HepG2 (cell line): ENCODE results near the gene PCSK2. TPM values are rescaled to one million over a fixed set of nuclear protein-coding genes. Genes with fewer than 3 reads are reported as not detected.

ENCODE experiments used
- ATAC-seq: fragments of 200-7000 bp; cut with Tn5 transposase; 3 replicates; pipeline ENCODE4 v1.9.1; 2020; ENCODE audit warnings: mild to moderate bottlenecking, moderate library complexity
- BruUV-seq: library from RNA; stranded (reverse); fragments of 400-500 nt; replicated peaks from 2 replicates; lab custom pipeline; 2021; lab: Mats Ljungman, UMichigan
- CTCF ChIA-PET: fragments of 300-600 bp; formaldehyde crosslinking; extraction: SDS; loops from one replicate; lab custom pipeline; 2021; ENCODE audit warnings: low total read pairs, inconsistent platforms, low intra/inter-chr PET ratio; lab: Yijun Ruan, JAX
- POLR2A ChIA-PET: fragments of 350-600 bp; sonication (Branson Sonifier 250); formaldehyde crosslinking; loops from one replicate; lab custom pipeline; 2020; ENCODE audit warnings: antibody characterized with exemption, inconsistent platforms; lab: Yijun Ruan, JAX
- DNase-seq: peaks from one replicate; pipeline ENCODE4 v3.0.0-alpha.2; 2015; ENCODE audit warnings: low spot score
- FAIRE-seq: peaks from 3 replicates; lab custom pipeline; 2011; peaks lifted over from hg19 to GRCh38; lab: Jason Lieb, UNC
- H2AFZ ChIP-seq: one replicate; pipeline ENCODE4 v1.6.1; 2011; ENCODE audit warnings: low read length, inconsistent platforms
- H3K27ac ChIP-seq: fragments of 300-600 bp; 3 replicates; pipeline ENCODE4 v1.8.0; 2011; ENCODE audit warnings: mixed run types, mild to moderate bottlenecking, mixed read lengths, low read length, inconsistent platforms; ENCODE audit not compliant: insufficient read depth; ENCODE audit errors: extremely low read length
- H3K27me3 ChIP-seq, 2 experiments: fragments of 200-600 bp in 1 of 2; 2 replicates in 1 of 2; 3 replicates in 1 of 2; pipeline versions ENCODE4 v1.6.0 to v1.8.0; 2011; ENCODE audit warnings: low read length in 2 of 2, mild to moderate bottlenecking in 2 of 2, moderate library complexity in 2 of 2, inconsistent platforms in 1 of 2; ENCODE audit not compliant: insufficient read depth in 2 of 2, control insufficient read depth in 1 of 2
- H3K36me3 ChIP-seq, 2 experiments: fragments of 200-600 bp in 1 of 2; replicated peaks in 1 of 2; 2 replicates in 1 of 2; 3 replicates in 1 of 2; pipeline versions ENCODE4 v1.5.1 to v1.8.0; 2011; ENCODE audit warnings: low read length in 2 of 2, inconsistent platforms in 1 of 2; ENCODE audit not compliant: insufficient read depth in 2 of 2, control insufficient read depth in 1 of 2
- H3K4me1 ChIP-seq: 2 replicates; pipeline ENCODE4 v1.5.1; 2012; ENCODE audit warnings: low read length, inconsistent platforms; ENCODE audit not compliant: insufficient read depth
- H3K4me2 ChIP-seq: 2 replicates; pipeline ENCODE4 v1.6.0; 2011; ENCODE audit warnings: low read depth, low read length, inconsistent platforms
- H3K4me3 ChIP-seq, 3 experiments: fragments of 200-600 bp in 1 of 3; sonication (generic), shearing (Covaris generic) in 1 of 3; replicated peaks in 1 of 3; 2 replicates each; pipeline ENCODE4 v1.5.1; 2011 to 2016; ENCODE audit warnings: low read length in 3 of 3, inconsistent platforms in 2 of 3, low read depth in 2 of 3, mild to moderate bottlenecking in 2 of 3, control low read depth in 1 of 3, mixed read lengths in 1 of 3; ENCODE audit not compliant: insufficient read depth in 1 of 3
- H3K79me2 ChIP-seq: one replicate; pipeline ENCODE4 v1.6.1; 2011; ENCODE audit warnings: low read length, inconsistent platforms; ENCODE audit not compliant: insufficient read depth
- H3K9ac ChIP-seq: 2 replicates; pipeline ENCODE4 v1.6.0; 2011; ENCODE audit warnings: mild to moderate bottlenecking, low read depth, low read length, inconsistent platforms; ENCODE audit not compliant: insufficient read depth
- H3K9me3 ChIP-seq: 2 replicates; pipeline ENCODE4 v1.5.1; 2012; ENCODE audit warnings: mild to moderate bottlenecking, low read length
- H4K20me1 ChIP-seq: 2 replicates; pipeline ENCODE4 v1.6.0; 2011; ENCODE audit warnings: inconsistent platforms, mild to moderate bottlenecking, low read length, moderate library complexity; ENCODE audit not compliant: insufficient read depth
- CEBPZ ChIP-seq: IDR thresholded peaks from 2 replicates; pipeline ENCODE4 v1.6.1; 2012; ENCODE audit warnings: low read length, improper control_type of control experiment
- EP300 ChIP-seq, 3 experiments: sonication (generic) in 1 of 3; formaldehyde crosslinking in 1 of 3; IDR thresholded peaks; 2 replicates each; pipeline versions ENCODE4 v1.5.1 to v1.6.1; 2011 to 2020; ENCODE audit warnings: low read depth in 2 of 3, low read length in 2 of 3, borderline replicate concordance in 1 of 3, improper control_type of control experiment in 1 of 3, mild to moderate bottlenecking in 1 of 3, missing genetic modification reagents in 1 of 3, moderate library complexity in 1 of 3
- FOXP1 ChIP-seq, 2 experiments: fragments of 450-650 bp in 1 of 2; IDR thresholded peaks; 2 replicates each; pipeline ENCODE4 v1.6.1; 2017 to 2018; ENCODE audit warnings: antibody characterized with exemption in 1 of 2
- ISX ChIP-seq: sonication (generic); formaldehyde crosslinking; conservative IDR thresholded peaks from 2 replicates; pipeline ENCODE4 v1.5.0; 2020; ENCODE audit warnings: missing genetic modification reagents
- MAFK ChIP-seq, 2 experiments: IDR thresholded peaks in 1 of 2; conservative IDR thresholded peaks in 1 of 2; 2 replicates each; pipeline ENCODE4 v1.6.1; 2011; ENCODE audit warnings: improper control_type of control experiment in 2 of 2, low read length in 2 of 2
- NCOR1 ChIP-seq: fragments of 200-600 bp; sonication (generic); IDR thresholded peaks from 2 replicates; pipeline ENCODE4 v1.7.0; 2017; ENCODE audit warnings: antibody characterized with exemption, low read length, borderline replicate concordance
- REL ChIP-seq: sonication (generic); formaldehyde crosslinking; conservative IDR thresholded peaks from 2 replicates; pipeline ENCODE4 v1.8.0; 2022; ENCODE audit warnings: mild to moderate bottlenecking, missing genetic modification reagents, moderate library complexity
- REPIN1 ChIP-seq: sonication (generic); formaldehyde crosslinking; IDR thresholded peaks from 2 replicates; pipeline ENCODE4 v1.8.0; 2022; ENCODE audit warnings: missing genetic modification reagents, low read depth, mild to moderate bottlenecking, borderline replicate concordance
- SOX13 ChIP-seq, 3 experiments: fragments of 450-650 bp in 1 of 3; sonication (generic) in 1 of 3; formaldehyde crosslinking in 1 of 3; IDR thresholded peaks in 2 of 3; conservative IDR thresholded peaks in 1 of 3; 2 replicates each; pipeline versions ENCODE4 v1.5.0 to v1.6.1; 2016 to 2020; ENCODE audit warnings: antibody characterized with exemption in 1 of 3, mild to moderate bottlenecking in 1 of 3, missing compliant biosample characterization in 1 of 3, missing genetic modification reagents in 1 of 3, moderate library complexity in 1 of 3
- TSC22D2 ChIP-seq: sonication (generic); formaldehyde crosslinking; IDR thresholded peaks from 2 replicates; pipeline ENCODE4 v1.5.1; 2020; ENCODE audit warnings: missing genetic modification reagents, mild to moderate bottlenecking, borderline replicate concordance
- UBTF ChIP-seq: sonication (generic); formaldehyde crosslinking; IDR thresholded peaks from 2 replicates; pipeline ENCODE4 v1.4.0; 2020; ENCODE audit warnings: mild to moderate bottlenecking, missing genetic modification reagents
- ZFY ChIP-seq: sonication (generic); formaldehyde crosslinking; IDR thresholded peaks from 2 replicates; pipeline ENCODE4 v1.4.0; 2020; ENCODE audit warnings: missing genetic modification reagents
- ZNF619 ChIP-seq: sonication (generic); formaldehyde crosslinking; IDR thresholded peaks from 2 replicates; pipeline ENCODE4 v1.4.0; 2020; ENCODE audit warnings: mild to moderate bottlenecking, missing genetic modification reagents
- WGBS: methylation state at CpG from one replicate; pipeline ENCODE4 v1.1.6; 2017; ENCODE audit warnings: low lambda C conversion rate; 5-methylcytosine and 5-hydroxymethylcytosine counted together
- in situ Hi-C: cut with HindIII; loops from 2 replicates; pipeline ENCODE4 v1.10.0; 2017; ENCODE audit warnings: low pct_unique_long_range_greater_than_20kb; ENCODE audit not compliant: extremely low pct_ligation_motif_present
- intact Hi-C: fragments of 100-400 bp; cut with micrococcal nuclease; formaldehyde crosslinking; loops from one replicate; pipeline ENCODE4 v1.10.0; 2022; ENCODE audit not compliant: unreplicated experiment
- polyA plus RNA-seq, 8 experiments: library from polyadenylated mRNA; depleted of rRNA in 3 of 8; stranded (reverse) in 7 of 8; unstranded in 1 of 8; fragments of >200 nt; fragmentation: Illumina TruSeq in 4 of 8; extraction: Trizol in 4 of 8; gene quantifications; 2 replicates each; pipeline versions ENCODE4 v1.2.1 to v1.2.3, GENCODE V29; 2011 to 2016; ENCODE audit warnings: low read depth in 4 of 8, missing spikeins in 1 of 8, mixed read lengths in 1 of 8; ENCODE audit not compliant: insufficient read depth in 1 of 8
- total RNA-seq, 5 experiments: library from RNA; depleted of rRNA; stranded (reverse); fragments of >200 nt; fragmentation: Illumina TruSeq; extraction: Trizol; gene quantifications; 2 replicates each; pipeline ENCODE4 v1.2.3, GENCODE V29; 2016; ENCODE audit warnings: low read depth in 1 of 5

Gene PCSK2
- total and polyA plus RNA-seq, 2 of the 13 experiments (the other 11 are each of a cell fraction or from before 2014, with no cell fraction given), result not detected

- no peak overlapping the region for H2AFZ ChIP-seq
These were observed 93.6 kb downstream of the PCSK2 start for GRCh38 chr20:17320456-17320855.

More at GRCh38 chr20:17320456-17320855, 93.6 kb downstream of the PCSK2 start:
- no peak for ATAC-seq
- in situ Hi-C loops, result no loop called here
- Histone ChIP-seq H3K27me3 (peaks cover 3 to 30% of the 10 kb centered on the region in 2 experiments; a peak in 3 of 5 replicates), H3K36me3 (no peaks in the 10 kb centered on the region), H4K20me1 (no peaks in the 10 kb centered on the region), H3K4me2 (no peak overlapping the region), H3K79me2 (no peaks in the 10 kb centered on the region), H3K9me3 (no peaks in the 10 kb centered on the region), H3K4me1 (peaks cover 8% of the 10 kb centered on the region), H3K27ac (no peak overlapping the region), H3K9ac (no peak overlapping the region), H3K4me3 (no peak overlapping the region)
- WGBS, result 9% methylated on average over 2 of the region's 2 CpGs
- ChIA-PET CTCF (no interaction called here), POLR2A (no interaction called here)
- no TSS peak for BruUV-seq
- DNase-seq, result no peak
- FAIRE-seq, result no peak
- intact Hi-C loops, result no loop called here
- TF ChIP-seq REL (no peak), ISX (CRISPR knock-in tag) (no peak), FOXP1 (IDR thresholded peaks at IDR 0.05) (no peak), FOXP1 (CRISPR knock-in tag; IDR thresholded peaks at IDR 0.05) (no peak), SOX13 (IDR thresholded peaks at IDR 0.05) (no peak), SOX13 (CRISPR knock-in tag; conservative IDR thresholded peaks at IDR 0.05 in 1 of 2, IDR thresholded peaks at IDR 0.05 in 1 of 2) (no peak), UBTF (CRISPR knock-in tag) (no peak), ZFY (CRISPR knock-in tag) (no peak), ZNF619 (CRISPR knock-in tag) (no peak), EP300 (IDR thresholded peaks at IDR 0.05; ENCODE audit: low read depth in 2 of 2, low read length in 2 of 2) (no peak), EP300 (CRISPR knock-in tag; IDR thresholded peaks at IDR 0.05; ENCODE audit: borderline replicate concordance) (no peak), REPIN1 (no peak), CEBPZ (no peak), NCOR1 (no peak), TSC22D2 (no peak), MAFK (conservative IDR thresholded peaks at IDR 0.05 in 1 of 2, IDR thresholded peaks at IDR 0.05 in 1 of 2; ENCODE audit: low read length in 2 of 2) (no peak)
